NOMO-1 treated with DMSO at 0.1 percent for 48 hours (cell line): Measurements from ENCODE around the gene ASIC2.

Source experiments
- DNase-seq: peaks from one replicate; lab custom pipeline; 2025; ENCODE audit not compliant: unreplicated experiment; lab: John Stamatoyannopoulos, UW

ASIC2 gene

GRCh38 chr17:33079201-33079600, 213.9 kb downstream of the ASIC2 start:
- no peak for DNase-seq

DNA sequence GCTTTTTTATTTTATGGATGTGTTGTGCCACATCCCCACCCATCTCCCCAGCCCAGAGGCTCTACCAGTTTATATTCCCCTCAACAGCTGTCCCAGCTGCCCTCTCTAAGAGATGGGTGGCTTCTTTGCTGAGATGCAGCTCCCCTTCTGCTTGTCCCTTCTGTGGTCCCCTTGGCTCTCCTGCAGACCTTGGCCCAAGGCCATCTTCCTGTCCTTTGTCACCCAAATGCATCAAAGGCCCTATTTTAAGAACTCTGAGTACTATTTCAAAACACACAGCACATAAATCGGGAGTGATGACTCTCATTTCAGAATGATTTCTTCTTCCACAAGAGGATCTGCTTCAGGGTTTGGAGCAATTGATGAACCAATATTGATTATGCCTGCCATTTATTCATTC, 216.1 kb downstream of the ASIC2 start:
- no peak for DNase-seq

- no peak for DNase-seq
Measured at GRCh38 chr17:33073416-33073815, 219.7 kb downstream of the ASIC2 start.

DNA sequence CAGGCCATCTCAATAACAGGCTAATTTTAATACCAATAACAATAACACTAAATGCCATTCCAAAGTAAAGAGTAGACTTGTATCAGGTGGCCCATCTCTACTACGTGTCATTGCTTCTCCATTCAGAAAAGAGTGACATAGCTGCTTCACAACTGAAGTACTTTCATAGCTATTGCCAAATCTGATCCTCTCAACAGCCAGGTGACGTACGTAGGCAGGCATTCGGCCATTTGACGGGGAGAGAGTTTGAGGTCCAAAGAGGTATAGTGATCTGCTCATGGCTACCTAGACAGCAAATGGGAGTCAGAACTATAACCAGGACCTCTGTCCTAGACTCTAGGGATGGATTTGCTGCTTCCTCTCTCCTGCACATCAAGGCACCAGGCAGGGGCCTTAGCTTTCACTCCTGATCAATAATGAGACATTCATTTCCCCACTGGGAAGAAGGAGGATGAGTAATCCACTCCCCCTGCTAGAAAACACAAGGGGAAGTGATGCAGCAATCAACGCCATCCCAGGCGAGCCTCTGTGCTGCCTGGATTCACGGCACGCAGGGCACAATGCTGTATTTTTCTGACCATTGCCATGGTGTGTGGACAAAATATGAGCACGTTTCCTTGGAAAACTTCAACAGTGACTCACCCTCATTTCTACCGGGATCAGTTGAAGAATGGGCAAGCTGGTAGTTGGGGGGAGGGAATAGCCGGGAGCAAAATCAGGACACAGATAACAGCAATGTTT, 220.5 kb downstream of the ASIC2 start:
- DNase-seq, result no peak

DNA sequence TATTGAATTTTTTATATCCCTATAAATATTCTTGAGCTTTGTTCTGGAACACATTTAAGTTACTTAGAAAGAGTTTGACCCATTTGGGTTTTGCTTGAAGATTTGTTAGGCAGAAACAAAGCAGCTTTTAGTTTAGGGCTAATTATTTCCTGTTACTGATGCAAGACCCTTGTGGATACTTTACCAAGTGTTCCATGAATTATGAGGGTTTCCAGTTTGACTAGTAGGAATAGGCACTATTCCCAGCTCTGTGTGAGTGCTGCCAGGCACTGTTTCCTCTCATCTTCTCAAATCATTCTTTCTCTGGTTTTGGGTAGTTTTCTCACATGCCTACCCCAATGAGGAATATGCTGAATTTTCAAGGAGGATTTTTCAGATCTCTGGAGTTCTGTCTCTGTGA, 221.4 kb downstream of the ASIC2 start:
- DNase-seq, result no peak

- no peak for DNase-seq
Measured at GRCh38 chr17:33057564-33057963, 235.5 kb downstream of the ASIC2 start.

GRCh38 chr17:33056399-33057146, 236.5 kb downstream of the ASIC2 start:
- no peak for DNase-seq

DNA sequence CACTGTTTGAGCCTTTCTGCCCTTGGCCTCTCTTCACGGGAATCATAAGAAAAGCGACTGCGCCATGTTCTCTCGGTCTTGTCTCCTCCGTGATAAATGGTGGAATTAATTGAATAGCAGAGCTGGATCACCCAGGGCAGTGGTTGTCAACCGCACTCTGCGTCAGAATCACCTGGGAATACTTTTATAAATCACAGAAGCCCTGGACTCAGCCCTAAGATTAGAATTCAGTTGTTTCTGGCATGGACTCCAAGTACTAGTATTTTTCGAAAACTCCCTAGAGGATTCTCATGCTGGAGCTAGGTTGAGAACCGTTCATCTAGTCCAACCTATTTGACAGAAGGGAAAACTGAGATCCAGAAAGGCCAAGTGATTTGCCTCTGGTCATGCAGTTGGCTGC, 237.3 kb downstream of the ASIC2 start:
- no peak for DNase-seq

GRCh38 chr17:33055171-33055611, 237.9 kb downstream of the ASIC2 start:
- DNase-seq, result no peak

DNA sequence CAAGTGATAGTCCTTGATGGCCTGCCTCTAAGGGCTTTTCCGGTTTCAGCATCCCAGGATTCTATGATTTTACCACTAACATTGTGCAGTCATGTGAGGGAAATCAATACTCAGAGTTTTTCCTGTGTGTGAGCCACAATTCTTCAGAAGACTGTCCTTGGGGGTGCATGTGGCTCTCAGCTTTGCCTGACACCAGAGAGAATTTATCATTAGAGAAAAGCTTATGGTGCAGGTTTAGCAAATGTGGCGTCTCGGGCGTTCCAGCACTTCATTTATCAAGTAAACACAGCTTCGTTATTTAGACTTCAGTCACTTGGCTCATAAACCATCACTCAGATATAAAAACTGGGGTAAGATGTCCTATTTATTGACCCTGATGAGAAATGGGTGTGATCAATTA, 238.7 kb downstream of the ASIC2 start:
- DNase-seq, result no peak

DNA sequence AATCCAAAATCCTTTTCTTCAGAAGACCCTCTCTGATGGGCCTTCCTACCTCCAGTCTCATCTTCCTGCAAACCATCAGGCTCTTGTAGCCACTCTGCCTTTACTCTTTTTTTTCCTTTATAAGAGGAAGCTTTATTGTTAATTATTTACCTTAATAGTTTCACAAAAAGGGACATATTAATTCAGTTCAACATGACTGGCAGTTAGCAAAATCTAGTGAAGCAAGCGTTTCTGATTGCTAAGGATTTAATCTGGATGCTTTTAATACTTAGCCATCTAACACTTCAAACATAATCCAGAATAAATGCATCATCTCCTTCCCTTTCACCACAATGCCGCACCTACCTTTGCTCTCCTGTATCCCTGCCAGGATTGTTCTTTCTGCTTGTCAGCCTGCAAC, 239.4 kb downstream of the ASIC2 start:
- no peak for DNase-seq

- DNase-seq, result no peak
Measured at GRCh38 chr17:33052856-33053255, 240.2 kb downstream of the ASIC2 start.

GRCh38 chr17:33050611-33051140, 242.4 kb downstream of the ASIC2 start:
- DNase-seq, result no peak

DNA sequence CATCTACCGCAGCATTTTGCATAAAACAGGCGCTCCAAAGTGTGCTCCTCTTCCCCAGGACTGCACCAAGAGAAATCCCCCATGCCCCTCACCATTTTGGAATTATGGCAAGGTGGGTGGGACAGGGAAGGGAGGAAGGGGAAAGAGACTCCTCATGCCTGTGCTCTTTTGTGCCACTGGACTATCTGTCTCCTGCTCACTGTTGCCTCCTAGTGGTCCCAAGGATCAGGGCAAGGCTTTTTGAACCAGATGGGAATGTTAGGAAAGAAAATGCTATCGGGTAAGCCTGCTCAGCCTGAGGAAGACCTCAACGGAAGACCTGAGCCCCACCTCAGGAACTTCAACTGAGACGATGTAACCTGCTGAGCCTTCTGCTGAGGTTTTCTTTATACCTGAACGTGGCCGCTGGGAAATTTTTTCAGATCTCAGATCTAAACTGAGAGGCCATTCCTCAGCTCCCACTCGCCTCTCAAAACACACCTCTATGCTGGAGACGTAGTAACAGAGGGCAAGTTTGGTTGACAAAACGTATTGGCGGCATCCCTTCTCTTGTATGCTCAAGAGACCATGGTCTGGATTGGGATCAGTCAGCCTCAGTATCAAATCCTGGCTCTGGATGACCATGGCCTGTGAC, 243.2 kb downstream of the ASIC2 start:
- DNase-seq, result peak; percentile 4

DNA sequence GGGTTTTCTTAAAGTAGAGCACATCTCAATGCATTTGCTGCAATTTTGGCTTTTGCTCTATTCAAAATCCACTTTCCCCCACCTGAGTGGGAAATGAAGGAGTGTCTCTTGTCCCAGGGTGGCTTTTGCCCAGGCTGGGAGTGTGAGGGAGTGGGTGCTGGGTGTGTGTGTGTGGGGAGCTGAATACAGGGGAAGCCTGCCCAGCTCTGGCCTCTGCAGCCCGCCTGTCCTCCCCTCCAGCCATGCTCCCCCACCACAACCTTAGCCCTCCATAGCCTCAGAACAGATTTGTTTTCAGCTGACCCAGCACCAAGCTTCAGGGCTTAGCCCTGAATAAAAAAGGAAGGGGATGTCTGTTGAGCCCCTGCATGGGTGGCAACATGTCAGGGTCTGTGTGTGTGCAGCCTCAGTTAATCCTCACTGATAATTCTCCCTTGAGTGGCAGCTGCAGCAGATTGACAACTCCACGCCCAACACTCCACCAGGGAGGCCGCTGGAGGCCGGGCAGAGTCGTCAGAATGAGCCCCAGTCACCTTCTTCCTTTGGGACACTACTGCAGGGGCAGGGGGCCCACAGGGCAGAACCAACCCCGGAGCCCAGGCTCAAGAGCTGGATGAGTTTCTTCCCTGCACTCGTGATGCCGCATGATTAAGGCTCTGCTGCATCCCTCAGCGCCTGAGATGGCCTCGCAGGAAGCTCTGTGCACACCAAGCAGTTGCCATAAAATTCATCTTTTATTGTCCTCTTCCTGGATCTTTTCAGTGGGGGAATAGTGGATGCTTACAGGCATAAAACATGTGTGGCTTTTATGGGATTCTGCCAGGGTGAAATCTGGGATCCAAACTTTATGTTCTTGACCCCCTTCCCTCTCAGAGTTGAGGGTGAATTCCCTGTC, 246.5 kb downstream of the ASIC2 start:
- DNase-seq, result no peak

DNA sequence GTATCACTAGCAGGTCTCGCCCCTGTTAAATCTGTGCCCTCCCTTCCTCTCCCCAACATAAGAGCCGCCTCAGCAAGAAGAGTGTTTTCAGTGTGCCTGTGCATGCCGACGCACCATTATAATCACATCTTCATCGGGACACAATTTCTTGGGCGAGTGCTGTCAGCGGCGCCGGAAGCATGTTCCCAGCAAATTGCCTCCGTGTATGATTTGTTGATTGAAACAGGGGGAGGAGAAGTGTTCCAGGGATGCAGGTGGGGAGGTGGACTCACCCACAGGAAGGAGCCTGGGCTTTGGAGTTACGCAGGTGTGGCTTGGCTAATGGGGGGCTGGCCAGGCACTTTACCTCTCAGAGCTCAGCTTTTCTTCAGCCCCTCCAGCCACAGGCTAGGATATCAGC, 247.9 kb downstream of the ASIC2 start:
- DNase-seq, result no peak

DNA sequence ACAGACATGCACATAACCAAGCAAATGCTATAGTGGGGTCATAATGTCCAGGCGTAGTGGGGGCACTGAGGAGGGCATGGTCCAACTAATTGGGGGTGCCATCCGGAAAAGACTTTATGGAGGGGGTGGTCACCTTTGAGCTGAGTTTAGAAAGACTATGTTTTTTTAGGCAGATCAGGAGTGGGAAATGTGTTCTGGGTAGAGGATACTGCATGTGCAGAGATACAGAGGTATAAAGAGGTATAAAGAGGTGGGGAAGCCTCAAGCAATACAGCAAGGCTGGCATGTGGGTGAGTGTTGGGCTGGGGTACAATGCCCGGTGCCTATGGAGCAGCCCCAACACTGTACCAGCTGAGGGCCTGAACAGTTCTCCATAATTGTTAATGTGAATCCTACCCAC, 248.3 kb downstream of the ASIC2 start:
- no peak for DNase-seq

GRCh38 chr17:33040461-33040860, 252.6 kb downstream of the ASIC2 start:
- no peak for DNase-seq

GRCh38 chr17:33039874-33040273, 253.2 kb downstream of the ASIC2 start:
- DNase-seq, result no peak

DNA sequence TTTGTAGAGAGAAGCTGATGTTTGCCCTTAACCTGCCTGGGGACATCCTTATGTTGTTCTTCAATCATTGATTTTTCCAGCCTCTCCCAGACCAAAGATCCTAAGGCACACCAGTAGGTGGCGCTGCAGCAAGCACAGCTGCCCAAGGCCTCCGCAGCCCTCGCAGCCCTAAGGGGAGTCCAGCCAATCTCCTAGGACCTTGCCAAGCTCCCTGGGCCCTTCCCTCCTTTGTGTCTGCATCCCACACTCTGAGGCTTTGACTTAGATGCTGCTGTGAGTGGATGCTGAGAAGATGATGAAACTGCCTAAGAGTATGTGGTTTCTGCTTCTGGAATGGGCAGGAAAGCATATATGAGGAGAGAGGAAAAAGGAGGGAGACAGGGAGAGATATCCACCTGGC, 254.4 kb downstream of the ASIC2 start:
- DNase-seq, result peak; percentile 26

DNA sequence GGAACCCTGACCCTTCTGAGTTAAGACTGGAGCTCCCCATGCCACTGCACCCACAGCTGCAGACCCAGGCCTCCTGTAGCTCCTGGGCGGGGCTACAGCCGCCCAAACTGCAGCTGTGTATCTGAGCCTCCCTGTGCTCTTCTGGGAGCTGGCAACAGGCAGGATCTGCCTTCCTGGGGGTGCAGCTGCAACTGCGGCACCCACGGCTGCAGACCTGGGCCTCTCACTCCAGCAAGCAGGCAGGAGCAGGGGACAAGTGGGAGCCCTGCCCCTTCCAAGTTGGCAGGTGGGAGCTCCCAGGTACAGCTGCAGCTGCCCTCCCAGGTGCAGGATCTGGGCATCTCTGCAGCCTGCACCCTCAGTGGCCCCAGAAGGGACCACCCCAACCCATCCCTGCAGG, 259.9 kb downstream of the ASIC2 start:
- no peak for DNase-seq
